GM23338 (cell line): ENCODE results near the gene TRIM71.

ENCODE experiments used
- CREB1 ChIP-seq: fragments of 250-450 bp; sonication (Bioruptor Pico); IDR thresholded peaks from 2 replicates; pipeline ENCODE4 v1.5.0; 2020; ENCODE audit warnings: low read depth, mild to moderate bottlenecking, moderate library complexity
- ETS1 ChIP-seq: IDR thresholded peaks from 2 replicates; pipeline ENCODE4 v1.6.1; 2016; ENCODE audit warnings: antibody characterized with exemption
- EZH2 ChIP-seq: fragments of 200-600 bp; sonication (generic); IDR thresholded peaks from one replicate; pipeline ENCODE4 v1.8.0; 2017; ENCODE audit warnings: antibody characterized with exemption, mild to moderate bottlenecking, low read depth; ENCODE audit not compliant: unreplicated experiment
- EZH2phosphoT487 ChIP-seq: fragments of 200-600 bp; sonication (generic); IDR thresholded peaks from one replicate; pipeline ENCODE4 v1.8.1; 2018; ENCODE audit warnings: antibody characterized with exemption; ENCODE audit not compliant: unreplicated experiment
- JUNB ChIP-seq: IDR thresholded peaks from one replicate; pipeline ENCODE4 v1.6.1; 2016; ENCODE audit warnings: antibody characterized with exemption; ENCODE audit not compliant: unreplicated experiment
- NANOG ChIP-seq: IDR thresholded peaks from 2 replicates; pipeline ENCODE4 v1.6.1; 2016; ENCODE audit warnings: antibody characterized with exemption, borderline replicate concordance
- POLR2AphosphoS5 ChIP-seq: IDR thresholded peaks from 2 replicates; pipeline ENCODE4 v1.6.1; 2016; ENCODE audit warnings: antibody characterized with exemption, low read depth
- REST ChIP-seq: IDR thresholded peaks from one replicate; pipeline ENCODE4 v1.6.1; 2018; ENCODE audit warnings: antibody characterized with exemption; ENCODE audit not compliant: unreplicated experiment
- STAT1 ChIP-seq: IDR thresholded peaks from one replicate; pipeline ENCODE4 v1.6.1; 2016; ENCODE audit warnings: antibody characterized with exemption; ENCODE audit not compliant: unreplicated experiment
- ZNF114 ChIP-seq: fragments of 250-450 bp; sonication (Bioruptor Pico); IDR thresholded peaks from 2 replicates; pipeline ENCODE4 v1.5.0; 2020; ENCODE audit warnings: mild to moderate bottlenecking, moderate library complexity
- ZNF331 ChIP-seq: fragments of 250-450 bp; sonication (Bioruptor Pico); IDR thresholded peaks from 2 replicates; pipeline ENCODE4 v1.5.0; 2020; ENCODE audit warnings: low read depth, mild to moderate bottlenecking, moderate library complexity
- ZNF462 ChIP-seq: fragments of 250-450 bp; sonication (Bioruptor Pico); IDR thresholded peaks from 2 replicates; pipeline ENCODE4 v1.5.0; 2020; ENCODE audit warnings: mild to moderate bottlenecking, moderate library complexity
- TF ChIP-seq, protein P1 (sequence below), 2 experiments: fragments of 200-600 bp in 1 of 2; sonication (generic) in 1 of 2; conservative IDR thresholded peaks; 2 replicates each; pipeline versions ENCODE4 v1.5.1 to v1.6.1; 2016 to 2017; ENCODE audit warnings: antibody characterized with exemption in 2 of 2, low read depth in 2 of 2, mild to moderate bottlenecking in 2 of 2, moderate library complexity in 1 of 2

DNA sequence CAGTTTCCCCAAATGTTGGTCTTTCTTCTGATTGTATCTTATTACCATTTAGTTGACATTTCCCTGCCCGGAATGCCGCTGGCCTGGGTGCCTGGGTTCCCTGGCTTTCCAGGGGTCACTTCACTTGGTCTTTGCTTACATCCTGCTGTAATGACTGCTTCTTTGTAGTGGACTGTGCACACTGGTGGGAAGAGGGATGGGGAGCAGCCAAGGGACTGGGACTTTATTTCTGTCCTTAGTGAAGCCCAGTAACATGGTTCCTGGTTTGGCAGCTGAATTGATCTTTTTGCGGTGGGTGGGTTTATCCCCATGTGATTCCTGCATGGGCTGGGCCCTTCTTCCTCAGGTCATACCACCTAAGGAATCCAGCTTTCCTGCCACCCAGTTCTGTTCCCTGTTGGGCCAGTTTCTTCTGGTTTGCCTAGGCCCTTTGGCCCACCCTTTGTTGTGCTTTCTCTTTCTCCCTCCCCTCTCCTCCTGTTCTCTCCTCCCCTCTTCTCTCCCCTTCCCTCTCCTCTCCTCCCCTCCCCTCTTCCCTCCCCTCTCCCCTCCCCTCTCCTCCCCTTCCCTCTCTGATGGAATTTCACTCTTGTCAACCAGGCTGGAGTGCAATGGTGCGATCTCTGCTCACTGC, 41.9 kb downstream of the TRIM71 start:
- no peak for TF ChIP-seq EZH2
- TF ChIP-seq, protein P1, sequence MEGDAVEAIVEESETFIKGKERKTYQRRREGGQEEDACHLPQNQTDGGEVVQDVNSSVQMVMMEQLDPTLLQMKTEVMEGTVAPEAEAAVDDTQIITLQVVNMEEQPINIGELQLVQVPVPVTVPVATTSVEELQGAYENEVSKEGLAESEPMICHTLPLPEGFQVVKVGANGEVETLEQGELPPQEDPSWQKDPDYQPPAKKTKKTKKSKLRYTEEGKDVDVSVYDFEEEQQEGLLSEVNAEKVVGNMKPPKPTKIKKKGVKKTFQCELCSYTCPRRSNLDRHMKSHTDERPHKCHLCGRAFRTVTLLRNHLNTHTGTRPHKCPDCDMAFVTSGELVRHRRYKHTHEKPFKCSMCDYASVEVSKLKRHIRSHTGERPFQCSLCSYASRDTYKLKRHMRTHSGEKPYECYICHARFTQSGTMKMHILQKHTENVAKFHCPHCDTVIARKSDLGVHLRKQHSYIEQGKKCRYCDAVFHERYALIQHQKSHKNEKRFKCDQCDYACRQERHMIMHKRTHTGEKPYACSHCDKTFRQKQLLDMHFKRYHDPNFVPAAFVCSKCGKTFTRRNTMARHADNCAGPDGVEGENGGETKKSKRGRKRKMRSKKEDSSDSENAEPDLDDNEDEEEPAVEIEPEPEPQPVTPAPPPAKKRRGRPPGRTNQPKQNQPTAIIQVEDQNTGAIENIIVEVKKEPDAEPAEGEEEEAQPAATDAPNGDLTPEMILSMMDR (conservative IDR thresholded peaks at IDR 0.05; ENCODE audit: low read depth in 2 of 2) = no peak
- TF ChIP-seq REST = no peak
- TF ChIP-seq POLR2AphosphoS5 = no peak; the same call in 1 of the 2 replicates
- no peak for TF ChIP-seq JUNB
- TF ChIP-seq ZNF331 (CRISPR knock-in tag) = no peak
- no peak for TF ChIP-seq EZH2phosphoT487
- TF ChIP-seq ETS1 = no peak
- no peak for TF ChIP-seq CREB1
- TF ChIP-seq NANOG = no peak
- TF ChIP-seq STAT1 = no peak
- TF ChIP-seq ZNF114 (CRISPR knock-in tag) = no peak
- TF ChIP-seq ZNF462 (CRISPR knock-in tag) = no peak
